ENCODE data around the gene PLSCR4.
"Not testable (repeated sequence)": the region's sequence is repeated elsewhere in the genome, so short reads cannot be mapped to it uniquely, and the experiment has no call there.

PLSCR4 gene

GRCh38 chr3:146246526-146246925, 4.4 kb downstream of the PLSCR4 start:
- DNase-seq (ENCODE audit: low read depth) = no peak

- no peak for DNase-seq (ENCODE audit: low read depth)
Measured at GRCh38 chr3:146243559-146243958, 7.3 kb downstream of the PLSCR4 start.

- DNase-seq (ENCODE audit: low read depth) = no peak
Measured at GRCh38 chr3:146241523-146242240, 9.2 kb downstream of the PLSCR4 start.

GRCh38 chr3:146233487-146233886, 17.4 kb downstream of the PLSCR4 start:
- DNase-seq (ENCODE audit: low read depth) = no peak

- DNase-seq (ENCODE audit: low read depth) = no peak
Measured at GRCh38 chr3:146227486-146227885, 23.4 kb downstream of the PLSCR4 start.

GRCh38 chr3:146226881-146227280, 24.0 kb downstream of the PLSCR4 start:
- no peak for DNase-seq (ENCODE audit: low read depth)

- DNase-seq (ENCODE audit: low read depth) = not testable (repeated sequence)
Measured at GRCh38 chr3:146225458-146225857, 25.4 kb downstream of the PLSCR4 start.

GRCh38 chr3:146223401-146224373, 27.2 kb downstream of the PLSCR4 start:
- no peak for DNase-seq (ENCODE audit: low read depth)

- no peak for DNase-seq (ENCODE audit: low read depth)
Measured at GRCh38 chr3:146222204-146223046, 28.5 kb downstream of the PLSCR4 start.

- DNase-seq (ENCODE audit: low read depth) = no peak
Measured at GRCh38 chr3:146221276-146221675, 29.6 kb downstream of the PLSCR4 start.

GRCh38 chr3:146218880-146219866, 31.7 kb downstream of the PLSCR4 start:
- peak; percentile 4 for DNase-seq (ENCODE audit: low read depth)

GRCh38 chr3:146217324-146217723, 33.6 kb downstream of the PLSCR4 start:
- no peak for DNase-seq (ENCODE audit: low read depth)

GRCh38 chr3:146214493-146214892, 36.4 kb downstream of the PLSCR4 start:
- no peak for DNase-seq (ENCODE audit: low read depth)

- no peak for DNase-seq (ENCODE audit: low read depth)
Measured at GRCh38 chr3:146209371-146209770, 41.5 kb downstream of the PLSCR4 start.

- DNase-seq (ENCODE audit: low read depth) = no peak
Measured at GRCh38 chr3:146203776-146204175, 47.1 kb downstream of the PLSCR4 start.

GRCh38 chr3:146200461-146201220, 50.3 kb downstream of the PLSCR4 start:
- no peak for DNase-seq (ENCODE audit: low read depth)

- DNase-seq (ENCODE audit: low read depth) = no peak
Measured at GRCh38 chr3:146199762-146200161, 51.1 kb downstream of the PLSCR4 start.

- no peak for DNase-seq (ENCODE audit: low read depth)
Measured at GRCh38 chr3:146196789-146197188, 54.1 kb downstream of the PLSCR4 start.

- no peak for DNase-seq (ENCODE audit: low read depth)
Measured at GRCh38 chr3:146195605-146196004, 55.3 kb downstream of the PLSCR4 start.

- no peak for DNase-seq (ENCODE audit: low read depth)
Measured at GRCh38 chr3:146195030-146195429, 55.9 kb downstream of the PLSCR4 start.
